SK-N-SH (cell line): ENCODE results near the gene ARHGAP31. TPM values are rescaled to one million over a fixed set of nuclear protein-coding genes. Genes with fewer than 3 reads are reported as not detected.

ENCODE experiments used
- CTCF ChIA-PET: fragments of 300-600, 350-600 bp; formaldehyde crosslinking; extraction: SDS; loops from one replicate; lab custom pipeline; 2021; lab: Yijun Ruan, JAX
- POLR2A ChIA-PET: fragments of 350-600 bp; sonication (Branson Sonifier 250); formaldehyde crosslinking; extraction: SDS; loops from one replicate; lab custom pipeline; 2020; ENCODE audit warnings: antibody characterized with exemption, inconsistent platforms; lab: Yijun Ruan, JAX
- DNase-seq: peaks from one replicate; pipeline ENCODE4 v3.0.0; 2012
- H2AFZ ChIP-seq: fragments of 200-600 bp; sonication (generic); 2 replicates; pipeline ENCODE4 v1.8.1; 2016; ENCODE audit warnings: antibody characterized with exemption, mild to moderate bottlenecking, low read depth
- H3F3A ChIP-seq: fragments of 200-600 bp; sonication (generic); replicated peaks from 2 replicates; pipeline ENCODE3; 2016; ENCODE audit warnings: antibody characterized with exemption, mild to moderate bottlenecking; ENCODE audit not compliant: insufficient read depth
- H3K27ac ChIP-seq, 2 experiments: fragments of 200-500 bp in 1 of 2; fragments of 200-600 bp in 1 of 2; sonication (Bioruptor generic) in 1 of 2; sonication (generic), shearing (Covaris generic) in 1 of 2; 2 replicates each; pipeline versions ENCODE4 v1.5.1 to v1.6.1; 2014 to 2016; ENCODE audit warnings: low read depth in 2 of 2, inconsistent platforms in 1 of 2, low read length in 1 of 2, mild to moderate bottlenecking in 1 of 2, mixed read lengths in 1 of 2
- H3K27me3 ChIP-seq: fragments of 200-600 bp; sonication (generic), shearing (Covaris generic); 2 replicates; pipeline ENCODE4 v1.6.1; 2016; ENCODE audit warnings: mixed run types; ENCODE audit not compliant: insufficient read depth
- H3K36me3 ChIP-seq, 2 experiments: fragments of 200-500 bp in 1 of 2; fragments of 200-600 bp in 1 of 2; sonication (Bioruptor generic) in 1 of 2; sonication (generic) in 1 of 2; replicated peaks in 1 of 2; 2 replicates each; pipeline versions ENCODE3 to v1.5.1; 2014 to 2016; ENCODE audit warnings: low read length in 1 of 2, mild to moderate bottlenecking in 1 of 2; ENCODE audit not compliant: insufficient read depth in 2 of 2, control insufficient read depth in 1 of 2
- H3K4me1 ChIP-seq, 2 experiments: fragments of 200-500 bp in 1 of 2; fragments of 200-600 bp in 1 of 2; sonication (Bioruptor generic) in 1 of 2; sonication (generic), shearing (Covaris generic) in 1 of 2; 2 replicates each; pipeline versions ENCODE4 v1.5.1 to v1.6.1; 2014 to 2016; ENCODE audit warnings: low read depth in 1 of 2, low read length in 1 of 2, mixed run types in 1 of 2; ENCODE audit not compliant: insufficient read depth in 2 of 2, control insufficient read depth in 1 of 2
- H3K4me2 ChIP-seq: fragments of 200-600 bp; sonication (generic), shearing (Covaris generic); 2 replicates; pipeline ENCODE4 v1.6.1; 2017; ENCODE audit warnings: mixed run types
- H3K4me3 ChIP-seq, 2 experiments: fragments of 200-500 bp in 1 of 2; fragments of 200-600 bp in 1 of 2; sonication (Bioruptor generic) in 1 of 2; sonication (generic), shearing (Covaris generic) in 1 of 2; 2 replicates each; pipeline versions ENCODE4 v1.5.1 to v1.8.1; 2014 to 2016; ENCODE audit warnings: low read depth in 2 of 2, inconsistent platforms in 1 of 2, low read length in 1 of 2, mild to moderate bottlenecking in 1 of 2, mixed read lengths in 1 of 2, moderate library complexity in 1 of 2
- H3K79me2 ChIP-seq: fragments of 200-600 bp; sonication (generic); 2 replicates; pipeline ENCODE4 v1.8.1; 2017; ENCODE audit warnings: mild to moderate bottlenecking; ENCODE audit not compliant: insufficient read depth
- H3K9ac ChIP-seq: fragments of 200-600 bp; sonication (generic); 2 replicates; pipeline ENCODE4 v1.6.1; 2017; ENCODE audit warnings: mixed run types
- H3K9me2 ChIP-seq: fragments of 200-600 bp; sonication (generic); 2 replicates; pipeline ENCODE4 v1.6.1; 2017; ENCODE audit warnings: mixed run types
- H3K9me3 ChIP-seq: fragments of 200-600 bp; sonication (generic); 2 replicates; pipeline ENCODE4 v1.6.1; 2017; ENCODE audit warnings: mixed run types, mild to moderate bottlenecking, moderate library complexity
- H4K20me1 ChIP-seq: fragments of 200-600 bp; sonication (generic); 2 replicates; pipeline ENCODE4 v1.6.1; 2017; ENCODE audit warnings: mild to moderate bottlenecking, mixed run types; ENCODE audit not compliant: insufficient read depth
- CTCF ChIP-seq: fragments of 200-600 bp; sonication (generic); IDR thresholded peaks from 2 replicates; pipeline ENCODE4 v1.6.1; 2017; ENCODE audit warnings: antibody characterized with exemption, mild to moderate bottlenecking, moderate library complexity
- GABPA ChIP-seq: IDR thresholded peaks from 2 replicates; pipeline ENCODE4 v1.4.0; 2012; ENCODE audit warnings: low read depth, mild to moderate bottlenecking
- JUND ChIP-seq: IDR thresholded peaks from 2 replicates; pipeline ENCODE4 v1.4.0; 2012
- MAX ChIP-seq: IDR thresholded peaks from 2 replicates; pipeline ENCODE4 v1.4.0; 2012; ENCODE audit warnings: low read depth
- MEF2A ChIP-seq: IDR thresholded peaks from 2 replicates; pipeline ENCODE4 v1.4.0; 2012; ENCODE audit warnings: low read depth, borderline replicate concordance
- NRF1 ChIP-seq: IDR thresholded peaks from 2 replicates; pipeline ENCODE4 v1.6.1; 2012; ENCODE audit warnings: low read depth, mild to moderate bottlenecking, low read length
- RCOR1 ChIP-seq: fragments of 150-350 bp; IDR thresholded peaks from 2 replicates; pipeline ENCODE4 v1.6.1; 2017; ENCODE audit warnings: antibody characterized with exemption, low read length
- TAF1 ChIP-seq: IDR thresholded peaks from 2 replicates; pipeline ENCODE4 v1.6.1; 2012; ENCODE audit warnings: low read depth, mild to moderate bottlenecking, low read length, moderate library complexity, borderline replicate concordance
- TCF12 ChIP-seq: IDR thresholded peaks from 2 replicates; pipeline ENCODE4 v1.4.0; 2012
- USF2 ChIP-seq: fragments of 150-350 bp; IDR thresholded peaks from 2 replicates; pipeline ENCODE4 v1.6.1; 2017; ENCODE audit warnings: antibody characterized with exemption, low read length, low read depth, borderline replicate concordance
- WGBS: methylation state at CpG from one replicate; pipeline ENCODE4 v1.1.6; 2017; ENCODE audit warnings: low lambda C conversion rate; 5-methylcytosine and 5-hydroxymethylcytosine counted together
- polyA plus RNA-seq, 3 experiments: library from polyadenylated mRNA; depleted of rRNA; stranded (reverse); fragments of >200 nt; gene quantifications; 2 replicates each; pipeline ENCODE4 v1.2.3, GENCODE V29; 2012

ARHGAP31 gene
- polyA plus RNA-seq, 1 of the 3 experiments (the other 2 are of a cell fraction), result 4.4 TPM

- POLR2A ChIA-PET, result no interaction called here
- Histone ChIP-seq H3K4me3 (no peak overlapping the region), H3K9me2 (no peaks in the 10 kb centered on the region), H3K27ac (no peak overlapping the region), H3K36me3 (peaks cover 22 to 37% of the 10 kb centered on the region in 2 experiments), H3K4me2 (no peak overlapping the region), H3F3A (no peaks in the 10 kb centered on the region), H3K79me2 (no peaks in the 10 kb centered on the region), H3K27me3 (no peaks in the 10 kb centered on the region), H3K4me1 (no peaks in the 10 kb centered on the region), H4K20me1 (no peaks in the 10 kb centered on the region), H3K9me3 (no peaks in the 10 kb centered on the region)
- WGBS, result 87% methylated on average over 3 of the region's 3 CpGs
- TF ChIP-seq RCOR1 (no peak), NRF1 (no peak), USF2 (no peak), CTCF (no peak), TAF1 (no peak), JUND (no peak), MAX (no peak), TCF12 (no peak)
- TF ChIP-seq, all 33 proteins: peak for 0
- DNase-seq, result no peak
- no peak overlapping the region for H2AFZ ChIP-seq
- no peak overlapping the region for H3K9ac ChIP-seq
- CTCF ChIA-PET, result interaction anchor here (1.2 kb wide), 1 partner anchor 9 kb away, joined by 3 read pairs; no protein-coding TSS in a partner anchor
Measured at GRCh38 chr3:119408243-119408950, 114.2 kb downstream of the ARHGAP31 start.

GRCh38 chr3:119409844-119410243 is 115.7 kb downstream of the ARHGAP31 start:
- H3K27ac ChIP-seq, result no peak overlapping the region
- H3K9me2 ChIP-seq, result no peaks in the 10 kb centered on the region
- no peak overlapping the region for H3K4me3 ChIP-seq
- H3K27me3 ChIP-seq, result no peaks in the 10 kb centered on the region
- no peak overlapping the region for H3K4me2 ChIP-seq
- H3K9ac ChIP-seq, result no peak overlapping the region
- 88% methylated on average over 1 of the region's 1 CpG for WGBS
- no peaks in the 10 kb centered on the region for H3K4me1 ChIP-seq
- H4K20me1 ChIP-seq, result no peaks in the 10 kb centered on the region
- H3K79me2 ChIP-seq, result no peaks in the 10 kb centered on the region
- ChIA-PET CTCF (interaction anchor here (1.2 kb wide), 1 partner anchor 11 kb away, joined by 3 read pairs; no protein-coding TSS in a partner anchor), POLR2A (no interaction called here)
- no peak overlapping the region for H2AFZ ChIP-seq
- no peaks in the 10 kb centered on the region for H3F3A ChIP-seq
- TF ChIP-seq TCF12 (no peak), GABPA (no peak), MEF2A (no peak)
- TF ChIP-seq, all 33 proteins: peak for 0
- Histone ChIP-seq H3K36me3 (peaks cover 28 to 37% of the 10 kb centered on the region in 2 experiments), H3K9me3 (no peaks in the 10 kb centered on the region)
- DNase-seq, result no peak
